Suprapubic skin (tissue), 4 donors: ENCODE data around the gene DAB2IP. TPM values are rescaled to one million over a fixed set of nuclear protein-coding genes. Genes with fewer than 3 reads are reported as not detected.

Source experiments
- DNase-seq, 2 donors: peaks; one replicate each; pipeline ENCODE4 v3.0.0-alpha.2; 2019; ENCODE audit warnings: low spot score in 2 of 2
- H3K27ac ChIP-seq: fragments of 200-600 bp; sonication (generic); one replicate; pipeline ENCODE4 v1.5.1; 2019
- H3K27me3 ChIP-seq: fragments of 200-600 bp; sonication (generic); one replicate; pipeline ENCODE4 v1.5.1; 2019
- H3K36me3 ChIP-seq: fragments of 200-600 bp; sonication (generic); one replicate; pipeline ENCODE4 v1.5.1; 2019
- H3K4me1 ChIP-seq: fragments of 200-600 bp; sonication (generic); one replicate; pipeline ENCODE4 v1.5.1; 2019
- H3K4me3 ChIP-seq: fragments of 200-600 bp; sonication (generic); one replicate; pipeline ENCODE4 v1.5.1; 2019; ENCODE audit warnings: mild to moderate bottlenecking
- H3K9me3 ChIP-seq: fragments of 200-600 bp; sonication (generic); one replicate; pipeline ENCODE4 v1.5.1; 2019
- CTCF ChIP-seq, 2 donors: fragments of 200-600 bp in 1 of 2; fragments of 450-650 bp in 1 of 2; sonication (generic) in 1 of 2; IDR thresholded peaks; one replicate each; pipeline ENCODE4 v1.5.1; 2016 to 2019; ENCODE audit warnings: antibody characterized with exemption in 2 of 2, mild to moderate bottlenecking in 1 of 2, moderate library complexity in 1 of 2
- EP300 ChIP-seq: sonication (generic); formaldehyde crosslinking; IDR thresholded peaks from one replicate; pipeline ENCODE4 v1.6.1; 2017; ENCODE audit warnings: antibody characterized with exemption
- POLR2A ChIP-seq, 2 donors: fragments of 450-650 bp; IDR thresholded peaks; one replicate each; pipeline ENCODE4 v1.6.1; 2017; ENCODE audit warnings: antibody characterized with exemption in 2 of 2, mild to moderate bottlenecking in 2 of 2, moderate library complexity in 2 of 2
- POLR2AphosphoS5 ChIP-seq, 3 donors: sonication (generic); formaldehyde crosslinking; IDR thresholded peaks; one replicate each; pipeline ENCODE4 v1.6.1; 2017; ENCODE audit warnings: antibody characterized with exemption in 3 of 3
- WGBS: methylation state at CpG from one replicate; pipeline ENCODE4 v1.1.5; 2018; 5-methylcytosine and 5-hydroxymethylcytosine counted together
- total RNA-seq, 4 donors: library from RNA; depleted of rRNA; stranded (reverse); fragments of >200 nt; gene quantifications; one replicate each; pipeline ENCODE4 v1.1.0, GENCODE V29; 2016

The DAB2IP gene
- total RNA-seq, 4 donors from 2014 or later: 47.6 to 55.6 (median 50.3) TPM

- no peak overlapping the region for H3K27ac ChIP-seq
- H3K36me3 ChIP-seq: no peaks in the 10 kb centered on the region
- no peak overlapping the region for H3K4me3 ChIP-seq
- H3K9me3 ChIP-seq: no peaks in the 10 kb centered on the region
- H3K27me3 ChIP-seq: no peaks in the 10 kb centered on the region
- WGBS: 72% methylated on average over 10 of the region's 10 CpGs
- H3K4me1 ChIP-seq: peaks cover 48% of the 10 kb centered on the region
- no peak for TF ChIP-seq POLR2A (IDR thresholded peaks at IDR 0.05)
- DNase-seq: no peak
Observed at GRCh38 chr9:121608168-121608853, 43.1 kb upstream of the DAB2IP start.

GRCh38 chr9:121609822-121610637 lies 41.4 kb upstream of the DAB2IP start:
- DNase-seq: no peak
- Histone ChIP-seq H3K4me1 (peaks cover 49% of the 10 kb centered on the region), H3K27ac (no peak overlapping the region), H3K9me3 (no peaks in the 10 kb centered on the region), H3K36me3 (no peaks in the 10 kb centered on the region), H3K4me3 (no peak overlapping the region), H3K27me3 (no peaks in the 10 kb centered on the region)
- TF ChIP-seq EP300 (no peak), POLR2AphosphoS5 (IDR thresholded peaks at IDR 0.05) (no peak), CTCF (IDR thresholded peaks at IDR 0.05) (no peak), POLR2A (IDR thresholded peaks at IDR 0.05) (no peak)
- WGBS: 61% methylated on average over 5 of the region's 6 CpGs

- Histone ChIP-seq H3K36me3 (no peaks in the 10 kb centered on the region), H3K27ac (no peak overlapping the region), H3K27me3 (no peaks in the 10 kb centered on the region), H3K4me3 (no peak overlapping the region), H3K4me1 (peaks cover 49% of the 10 kb centered on the region), H3K9me3 (no peaks in the 10 kb centered on the region)
- no peak for DNase-seq
- TF ChIP-seq EP300: no peak
- TF ChIP-seq POLR2AphosphoS5 (IDR thresholded peaks at IDR 0.05): no peak
- TF ChIP-seq CTCF (IDR thresholded peaks at IDR 0.05): no peak
- TF ChIP-seq POLR2A (IDR thresholded peaks at IDR 0.05): no peak
- WGBS: 87% methylated on average over 9 of the region's 9 CpGs
Observed at GRCh38 chr9:121610638-121610953, 40.8 kb upstream of the DAB2IP start.

GRCh38 chr9:121612511-121612998 lies 38.9 kb upstream of the DAB2IP start:
- DNase-seq: no peak
- no peaks in the 10 kb centered on the region for H3K27me3 ChIP-seq
- no peaks in the 10 kb centered on the region for H3K36me3 ChIP-seq
- no peak overlapping the region for H3K4me3 ChIP-seq
- TF ChIP-seq EP300: no peak
- TF ChIP-seq POLR2A (IDR thresholded peaks at IDR 0.05): no peak
- no peak for TF ChIP-seq POLR2AphosphoS5 (IDR thresholded peaks at IDR 0.05)
- TF ChIP-seq CTCF (IDR thresholded peaks at IDR 0.05): no peak
- peaks cover 45% of the 10 kb centered on the region for H3K4me1 ChIP-seq
- 30% methylated on average over 9 of the region's 9 CpGs for WGBS
- no peaks in the 10 kb centered on the region for H3K9me3 ChIP-seq
- peak overlapping the region; percentile 57 for H3K27ac ChIP-seq

- no peaks in the 10 kb centered on the region for H3K9me3 ChIP-seq
- peaks cover 39% of the 10 kb centered on the region for H3K4me1 ChIP-seq
- H3K36me3 ChIP-seq: no peaks in the 10 kb centered on the region
- H3K27me3 ChIP-seq: no peaks in the 10 kb centered on the region
- DNase-seq: no peak
- TF ChIP-seq POLR2A (IDR thresholded peaks at IDR 0.05) (no peak), POLR2AphosphoS5 (IDR thresholded peaks at IDR 0.05) (no peak), EP300 (no peak), CTCF (IDR thresholded peaks at IDR 0.05) (no peak)
- WGBS: 31% methylated on average over 11 of the region's 11 CpGs
- H3K4me3 ChIP-seq: no peak overlapping the region
- peak overlapping the region; percentile 57 for H3K27ac ChIP-seq
Observed at GRCh38 chr9:121613009-121613752, 38.3 kb upstream of the DAB2IP start.
